Measurements from ENCODE around the gene ZNF841. TPM values are rescaled to one million over a fixed set of nuclear protein-coding genes. Genes with fewer than 3 reads are reported as not detected.
"Not testable (repeated sequence)": the region's sequence is repeated elsewhere in the genome, so short reads cannot be mapped to it uniquely, and the experiment has no call there.

ZNF841 gene
- 6.7 and 8.7 TPM in 2 replicates for total RNA-seq (2014; rRNA removed; shearing (Covaris generic))

GRCh38 chr19:52095172-52096014, at the start of gene ZNF841:
Gene ZNF841 (minus strand): TSS chr19:52095765. CDS start chr19:52084801, 10,964 bp downstream.
- peak; percentile 99 for DNase-seq (ENCODE audit: low spot score)

GRCh38 chr19:52142001-52142595, 46.5 kb upstream of the ZNF841 start:
- peak; percentile 3 for DNase-seq (ENCODE audit: low spot score)

DNA sequence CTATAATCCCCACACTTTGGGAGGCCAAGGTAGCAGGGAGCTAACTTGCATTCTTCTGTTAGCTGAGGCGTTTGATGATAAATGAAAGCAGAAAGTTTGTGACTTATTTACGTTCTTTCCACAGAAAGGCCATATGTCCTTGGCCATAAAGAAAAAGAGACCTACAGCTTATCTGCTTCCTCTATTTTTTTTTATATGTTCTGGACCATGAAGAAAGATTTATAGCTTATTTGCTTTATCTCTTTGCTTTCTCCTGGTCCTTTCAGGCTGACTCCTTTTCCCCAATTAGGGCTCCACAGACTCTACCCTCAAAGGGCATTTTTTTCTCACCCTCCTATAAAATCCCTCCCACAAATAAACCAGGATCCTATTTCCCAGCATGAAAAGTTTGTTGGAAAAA, 45.6 kb upstream of the ZNF841 start:
- DNase-seq (ENCODE audit: low spot score) = no peak

DNA sequence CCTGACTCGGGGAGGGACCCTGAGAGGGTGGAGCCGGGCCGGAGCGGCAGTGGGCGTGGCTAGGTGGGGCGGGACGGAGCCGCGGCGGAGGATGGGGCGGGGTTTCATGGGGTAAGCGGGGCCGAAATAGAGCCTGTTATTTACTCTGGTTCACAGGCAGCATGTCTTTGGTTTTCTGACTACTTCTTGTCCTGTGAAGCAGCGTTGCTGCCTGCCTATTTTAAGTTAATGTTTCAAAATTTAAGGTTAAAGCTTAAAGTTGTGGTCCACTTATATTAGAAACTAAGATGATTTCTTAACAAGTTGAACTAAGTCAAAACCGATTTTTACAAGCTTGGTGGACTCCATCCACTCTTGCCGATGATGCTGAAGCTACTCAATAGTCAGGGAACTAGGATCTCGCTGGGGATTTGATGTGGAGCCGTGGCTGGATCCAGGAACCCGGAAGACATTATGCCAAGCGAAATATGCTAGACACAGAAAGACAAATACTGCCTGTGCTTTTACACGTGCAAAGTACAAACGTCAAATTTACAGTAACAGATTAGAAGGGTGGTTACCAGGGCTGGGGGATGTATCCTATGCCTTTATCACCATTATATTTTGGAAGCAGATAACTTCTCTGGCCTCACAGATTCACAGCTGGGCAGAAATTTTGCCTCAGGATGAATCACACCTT, 44.6 kb upstream of the ZNF841 start:
- no peak for DNase-seq (ENCODE audit: low spot score)

GRCh38 chr19:52139252-52140031, 43.9 kb upstream of the ZNF841 start, which contains the start of gene ZNF616:
Gene ZNF616 (minus strand): TSS chr19:52139938. CDS start chr19:52130512, 9,426 bp downstream.
- peak; percentile 98 for DNase-seq (ENCODE audit: low spot score)

GRCh38 chr19:52138983-52139251, 43.4 kb upstream of the ZNF841 start:
- no peak for DNase-seq (ENCODE audit: low spot score)

DNA sequence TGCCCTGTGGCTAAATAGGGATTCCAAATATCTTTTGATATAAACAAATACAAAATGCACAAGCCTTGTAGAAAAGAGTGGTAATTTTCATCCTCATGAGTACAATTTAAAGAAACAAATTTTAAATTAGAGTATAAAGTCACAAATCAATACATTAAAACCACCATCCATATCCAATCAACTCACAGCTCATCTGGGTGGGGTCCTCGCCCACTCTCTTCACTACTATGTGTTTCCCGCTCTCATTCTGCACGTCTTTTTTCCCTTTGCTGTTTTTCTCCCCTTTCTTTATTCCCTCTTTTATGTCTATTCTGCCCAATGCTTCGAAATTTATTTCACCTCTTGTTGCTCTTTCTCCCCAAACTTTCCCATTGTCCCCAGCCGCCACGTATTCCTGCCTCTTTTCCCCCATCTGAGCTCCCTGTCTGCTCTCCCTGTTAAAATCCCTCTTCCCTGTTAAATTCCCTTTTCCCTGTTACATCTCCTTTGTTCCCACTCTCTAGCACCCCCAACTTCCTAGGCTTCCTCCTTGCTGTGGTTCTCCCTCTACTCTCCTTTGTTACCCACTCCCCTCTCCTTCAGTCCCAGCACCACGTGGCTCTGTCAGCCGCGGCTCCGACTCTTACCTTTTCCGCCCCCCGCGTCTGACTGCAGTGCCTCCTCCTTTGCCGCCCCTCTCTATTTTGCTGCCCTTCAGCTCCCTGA, 42.9 kb upstream of the ZNF841 start:
- no peak for DNase-seq (ENCODE audit: low spot score)

GRCh38 chr19:52120286-52120685, 24.7 kb upstream of the ZNF841 start:
- no peak for DNase-seq (ENCODE audit: low spot score)

DNA sequence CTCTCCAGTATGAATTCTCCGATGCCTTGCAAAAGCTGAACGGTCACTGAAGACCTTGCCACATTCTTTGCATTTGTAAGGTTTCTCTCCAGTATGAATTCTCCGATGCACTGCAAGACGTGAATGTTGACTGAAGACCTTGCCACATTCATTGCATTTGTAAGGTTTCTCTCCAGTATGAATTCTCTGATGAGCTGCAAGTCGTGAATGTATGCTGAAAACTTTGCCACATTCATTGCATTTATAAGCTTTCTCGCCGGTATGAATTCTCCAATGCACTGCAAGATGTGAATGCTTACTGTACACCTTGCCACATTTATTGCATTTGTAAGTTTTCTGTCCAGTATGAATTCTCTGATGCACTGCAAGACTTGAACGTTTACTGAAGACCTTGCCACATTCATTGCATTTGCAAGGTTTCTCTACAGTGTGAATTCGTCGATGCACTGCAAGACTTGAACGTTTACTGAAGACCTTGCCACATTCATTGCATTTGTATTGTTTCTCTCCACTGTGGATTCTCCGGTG, 20.0 kb upstream of the ZNF841 start:
- DNase-seq (ENCODE audit: low spot score) = peak; percentile 24

DNA sequence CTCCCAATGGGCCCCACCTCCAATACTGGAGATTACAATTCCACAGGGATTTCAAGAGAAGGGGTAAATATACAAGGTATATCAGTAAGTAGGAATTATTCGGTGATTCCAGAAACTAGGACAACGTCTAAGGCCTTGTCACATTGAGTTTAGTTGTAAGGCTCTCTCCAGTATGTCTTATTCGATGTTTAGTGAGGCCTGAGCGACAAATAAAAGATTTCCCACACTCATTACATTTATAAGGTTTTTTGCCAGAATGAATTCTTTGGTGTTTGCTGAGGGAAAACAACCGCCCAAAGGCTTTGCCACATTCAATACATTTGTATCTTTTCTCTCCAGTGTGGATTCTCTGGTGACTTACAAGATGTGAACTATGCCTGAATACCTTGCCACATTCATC, 19.1 kb upstream of the ZNF841 start:
- DNase-seq (ENCODE audit: low spot score) = no peak

DNA sequence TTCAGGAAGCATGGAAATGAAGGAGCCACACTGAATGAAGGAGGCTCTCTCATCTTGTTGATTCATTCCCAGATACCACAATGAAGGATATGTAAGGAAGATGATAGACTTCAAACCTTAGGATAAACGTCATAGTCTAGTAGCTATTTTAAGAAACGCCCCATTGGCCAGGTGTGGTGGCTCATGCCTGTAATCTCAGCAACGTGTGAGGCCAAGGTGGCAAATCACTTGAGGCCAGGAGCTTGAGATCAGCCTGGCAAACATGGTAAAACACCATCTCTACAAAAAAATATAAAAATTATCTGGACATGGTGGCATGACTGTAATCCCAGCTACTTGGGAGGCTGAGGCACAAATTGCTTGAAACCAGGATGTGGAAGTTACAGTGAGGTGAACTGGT, 17.1 kb upstream of the ZNF841 start:
- DNase-seq (ENCODE audit: low spot score) = no peak

- DNase-seq (ENCODE audit: low spot score) = no peak
Observed at GRCh38 chr19:52110780-52111179, 15.2 kb upstream of the ZNF841 start.

GRCh38 chr19:52102782-52103181, 7.2 kb upstream of the ZNF841 start:
- no peak for DNase-seq (ENCODE audit: low spot score)

DNA sequence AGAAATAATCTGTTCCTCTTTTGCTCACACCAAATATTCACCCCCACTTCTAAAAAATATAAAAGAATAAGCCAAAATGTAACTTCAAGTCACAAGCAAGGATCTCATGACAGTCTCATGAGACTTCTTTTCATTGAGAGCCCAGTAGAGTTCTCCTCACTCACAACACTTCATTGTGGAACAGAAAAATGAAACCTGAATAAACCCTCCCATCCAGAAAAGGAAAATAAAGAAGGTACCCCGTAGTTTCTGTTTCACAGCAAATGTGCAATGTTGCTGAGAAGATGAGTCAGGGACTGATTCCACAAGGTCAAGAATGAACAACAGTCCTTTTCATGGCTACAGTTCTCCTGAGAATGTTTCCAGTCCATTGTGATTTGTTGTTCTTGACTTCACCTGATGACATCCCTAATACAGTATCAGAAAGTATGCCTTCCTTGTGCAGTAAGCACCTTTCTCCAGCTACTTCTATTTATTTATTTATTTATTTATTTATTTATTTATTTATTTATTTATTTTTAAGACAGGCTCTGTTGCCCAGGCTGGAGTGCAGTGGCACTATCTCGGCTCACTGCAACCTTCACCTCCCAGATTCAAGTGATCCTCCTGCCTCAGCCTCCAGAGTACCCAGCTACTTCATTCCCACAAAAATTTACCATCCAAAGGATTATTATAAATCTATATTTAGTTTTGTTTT, 6.4 kb upstream of the ZNF841 start:
- no peak for DNase-seq (ENCODE audit: low spot score)

GRCh38 chr19:52099497-52100138, 4.1 kb upstream of the ZNF841 start:
- DNase-seq (ENCODE audit: low spot score) = no peak

DNA sequence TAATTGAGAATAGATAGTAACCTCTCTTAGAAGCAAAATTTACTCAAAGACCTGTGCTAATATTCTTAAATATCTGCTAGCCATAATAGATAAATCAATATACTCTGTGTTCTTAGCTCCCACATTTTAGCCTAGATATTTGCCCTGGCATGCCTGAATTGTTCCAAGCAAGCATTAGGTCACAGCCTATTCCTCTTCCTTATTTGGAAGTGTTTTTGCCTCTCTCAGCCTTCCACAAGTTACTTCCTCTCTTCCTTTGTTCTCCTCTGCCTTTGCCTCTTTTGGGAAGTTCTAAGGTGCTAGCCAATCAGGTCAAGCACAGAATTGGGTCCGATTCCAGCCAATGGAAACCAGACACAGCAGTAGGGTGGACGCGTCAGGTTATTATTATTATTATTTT, 851 bp upstream of the ZNF841 start:
- not testable (repeated sequence) for DNase-seq (ENCODE audit: low spot score)

DNA sequence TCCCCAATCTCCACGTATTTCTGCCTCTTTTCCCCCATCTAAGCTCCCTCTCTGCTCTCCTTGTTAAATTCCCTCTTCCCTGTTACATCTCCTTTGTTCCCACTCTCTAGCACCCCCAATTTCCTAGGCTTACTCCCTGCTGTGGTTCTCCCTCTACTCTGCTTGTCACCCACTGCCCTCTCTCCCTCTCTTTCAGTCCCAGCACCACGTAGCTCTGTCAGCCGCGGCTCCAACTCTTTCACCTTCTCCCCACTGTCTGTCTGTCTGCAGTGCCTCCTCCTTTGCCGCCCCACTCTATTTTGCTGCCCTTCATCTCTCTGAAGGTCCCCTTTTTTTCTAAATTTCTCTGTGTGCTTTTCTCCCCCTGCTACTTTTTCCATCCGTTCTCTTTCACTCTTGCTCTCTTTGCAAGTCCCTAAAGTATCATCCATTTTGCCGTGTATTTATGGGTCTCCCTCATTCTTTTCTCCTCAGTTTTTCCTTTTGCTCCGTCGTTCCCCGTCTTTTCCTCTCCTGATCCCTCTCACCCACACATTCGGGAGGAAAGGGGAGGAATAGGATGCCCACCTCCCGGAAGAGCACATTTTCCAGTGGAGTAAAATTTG, 937 bp downstream of the ZNF841 start:
- DNase-seq (ENCODE audit: low spot score) = peak; percentile 39

GRCh38 chr19:52086481-52086880, 9.1 kb downstream of the ZNF841 start:
- no peak for DNase-seq (ENCODE audit: low spot score)

- no peak for DNase-seq (ENCODE audit: low spot score)
Observed at GRCh38 chr19:52070496-52070895, 25.1 kb downstream of the ZNF841 start.

Data from HT-29 (cell line).